ENCODE data around the gene CCDC171. TPM values are rescaled to one million over a fixed set of nuclear protein-coding genes. Genes with fewer than 3 reads are reported as not detected.

Gene CCDC171
- total and polyA plus RNA-seq, 4 donors = 0.13 to 1.1 (median 0.43) TPM

DNA sequence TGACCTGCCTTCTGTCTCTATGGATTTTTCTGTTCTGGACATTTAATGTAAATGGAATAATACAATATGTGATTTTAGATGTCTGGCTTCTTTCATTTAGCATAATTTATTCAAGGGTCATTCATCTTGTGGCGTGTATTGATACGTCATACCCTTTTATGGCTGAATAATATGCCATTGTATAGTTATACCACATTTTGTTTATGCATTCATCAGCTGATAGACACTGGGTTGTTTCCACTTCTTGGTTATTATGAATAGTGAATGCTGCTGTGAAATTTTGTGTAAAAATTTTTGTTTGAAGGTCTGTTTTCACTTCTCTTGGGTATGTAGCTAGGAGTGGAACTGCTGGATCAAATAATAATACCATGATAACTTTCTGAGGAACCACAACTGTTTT is 298.9 kb downstream of the CCDC171 start:
- H3K27me3 ChIP-seq (ENCODE audit: control insufficient read depth in 4 of 4, insufficient read depth in 4 of 4, low read length in 3 of 4) = no peaks in the 10 kb centered on the region
- H3K9ac ChIP-seq (ENCODE audit: low read depth in 1 of 2, low read length in 2 of 2) = no peak overlapping the region
- WGBS = 92% methylated on average over 2 of the region's 2 CpGs
- TF ChIP-seq RAD21 (IDR thresholded peaks at IDR 0.05) = no peak
- no peak for TF ChIP-seq TAF1 (conservative IDR thresholded peaks at IDR 0.05)
- no peak for TF ChIP-seq JUND (IDR thresholded peaks at IDR 0.05)
- TF ChIP-seq RXRA (IDR thresholded peaks at IDR 0.05) = no peak
- TF ChIP-seq YY1 (IDR thresholded peaks at IDR 0.05) = no peak
- no peak for TF ChIP-seq ATF3 (IDR thresholded peaks at IDR 0.05)
- TF ChIP-seq MAX (IDR thresholded peaks at IDR 0.05) = no peak
- TF ChIP-seq FOXA1 (IDR thresholded peaks at IDR 0.05) = no peak
- DNase-seq (ENCODE audit: low spot score) = no peak
- no peak overlapping the region for H3K27ac ChIP-seq (ENCODE audit: low read depth in 1 of 2, low read length in 2 of 2)
- no peaks in the 10 kb centered on the region for H3K36me3 ChIP-seq (ENCODE audit: control insufficient read depth in 4 of 4, insufficient read depth in 3 of 4, low read depth in 1 of 4, low read length in 3 of 4)
- no peaks in the 10 kb centered on the region for H3K4me1 ChIP-seq (ENCODE audit: control insufficient read depth in 4 of 4, insufficient read depth in 4 of 4, low read length in 3 of 4)
- H3K4me3 ChIP-seq (ENCODE audit: low read depth in 1 of 3, low read length in 3 of 3) = no peak overlapping the region
- no peaks in the 10 kb centered on the region for H3K9me3 ChIP-seq (ENCODE audit: control insufficient read depth in 4 of 4, low read length in 3 of 4)

GRCh38 chr9:15856591-15856990 is 303.7 kb downstream of the CCDC171 start:
- Histone ChIP-seq H3K27me3 (ENCODE audit: control insufficient read depth in 4 of 4, insufficient read depth in 4 of 4, low read length in 3 of 4) (no peaks in the 10 kb centered on the region), H3K9ac (ENCODE audit: low read depth in 1 of 2, low read length in 2 of 2) (no peak overlapping the region), H3K9me3 (ENCODE audit: control insufficient read depth in 4 of 4, low read length in 3 of 4) (no peaks in the 10 kb centered on the region), H3K4me3 (ENCODE audit: low read depth in 1 of 3, low read length in 3 of 3) (no peak overlapping the region), H3K27ac (ENCODE audit: low read depth in 1 of 2, low read length in 2 of 2) (no peak overlapping the region), H3K4me1 (ENCODE audit: control insufficient read depth in 4 of 4, insufficient read depth in 4 of 4, low read length in 3 of 4) (no peaks in the 10 kb centered on the region), H3K36me3 (ENCODE audit: control insufficient read depth in 4 of 4, insufficient read depth in 3 of 4, low read depth in 1 of 4, low read length in 3 of 4) (no peaks in the 10 kb centered on the region)
- DNase-seq (ENCODE audit: low spot score) = no peak
- no peak for TF ChIP-seq ATF3 (IDR thresholded peaks at IDR 0.05)
- TF ChIP-seq NR2F2 (IDR thresholded peaks at IDR 0.05) = no peak
- no peak for TF ChIP-seq MAX (IDR thresholded peaks at IDR 0.05)
- no peak for TF ChIP-seq GABPA (IDR thresholded peaks at IDR 0.05 in 1 of 2, conservative IDR thresholded peaks at IDR 0.05 in 1 of 2)
- TF ChIP-seq SP1 (IDR thresholded peaks at IDR 0.05) = no peak
- TF ChIP-seq TAF1 (conservative IDR thresholded peaks at IDR 0.05) = no peak
- no peak for TF ChIP-seq RAD21 (IDR thresholded peaks at IDR 0.05)
- no peak for TF ChIP-seq YY1 (IDR thresholded peaks at IDR 0.05)
- no peak for TF ChIP-seq FOXA1 (IDR thresholded peaks at IDR 0.05)
- no peak for TF ChIP-seq HNF4A (conservative IDR thresholded peaks at IDR 0.05)
- no peak for TF ChIP-seq ZBTB33 (IDR thresholded peaks at IDR 0.05)
- TF ChIP-seq HNF4G (IDR thresholded peaks at IDR 0.05) = no peak
- TF ChIP-seq CTCF (IDR thresholded peaks at IDR 0.05; ENCODE audit: low read depth, low read length, missing input control) = no peak

Data from liver (tissue), 9 donors.